Right ventricle myocardium inferior (tissue), 1 donor: ENCODE measurements around the gene NLN. TPM values are rescaled to one million over a fixed set of nuclear protein-coding genes. Genes with fewer than 3 reads are reported as not detected.
"Not testable (repeated sequence)": the region's sequence is repeated elsewhere in the genome, so short reads cannot be mapped to it uniquely, and the experiment has no call there.

Experiments
- ATAC-seq: fragments of 200-7000 bp; cut with Tn5 transposase; one replicate; pipeline ENCODE4 v1.9.1; 2020; ENCODE audit warnings: mild to moderate bottlenecking, moderate library complexity
- DNase-seq: peaks from one replicate; pipeline ENCODE4 v3.0.0; 2021; ENCODE audit errors: missing footprints
- intact Hi-C: fragments of 100-400 bp; cut with DNase I; formaldehyde crosslinking; loops from one replicate; pipeline ENCODE4 v1.11.0; 2022
- total RNA-seq: library from RNA; stranded (reverse); fragmentation: NEBNext Ultra II Directional; extraction: Animal tissue kit (Norgen Biotek cat#: 25700); gene quantifications from one replicate; pipeline ENCODE4 v1.2.1, GENCODE V29; 2021
- donor health status: DM: no; HTN: yes; CAD: no; lungs with severe emphysema.

The NLN gene
- total RNA-seq, 1 donor from 2014 or later = 16.5 TPM

- ATAC-seq = no peak
- intact Hi-C loops = no loop called here
- DNase-seq = no peak
These were observed 124.1 kb downstream of the NLN start for GRCh38 chr5:65846101-65846500.

GRCh38 chr5:65847019-65847418, 125.0 kb downstream of the NLN start:
- DNase-seq, intact Hi-C loops, ATAC-seq: not testable (repeated sequence)

GRCh38 chr5:65849918-65850317, 127.9 kb downstream of the NLN start:
- DNase-seq, intact Hi-C loops, ATAC-seq: not testable (repeated sequence)

GRCh38 chr5:65854925-65855324, 132.9 kb downstream of the NLN start:
- intact Hi-C loops = no loop called here
- no peak for ATAC-seq

GRCh38 chr5:65855766-65856315, 133.8 kb downstream of the NLN start:
- DNase-seq = no peak
- intact Hi-C loops = no loop called here
- no peak for ATAC-seq

More at GRCh38 chr5:65854925-65855324, 132.9 kb downstream of the NLN start:
- no peak for DNase-seq

- DNase-seq (no peak), ATAC-seq (no peak)
- intact Hi-C loops = no loop called here
These were observed 134.5 kb downstream of the NLN start for GRCh38 chr5:65856520-65856919.

GRCh38 chr5:65858316-65858715, 136.3 kb downstream of the NLN start:
- intact Hi-C loops = no loop called here
- DNase-seq = no peak
- ATAC-seq = no peak

GRCh38 chr5:65861830-65862241, 139.8 kb downstream of the NLN start:
- intact Hi-C loops = no loop called here
- no peak for DNase-seq
- no peak for ATAC-seq

- no peak for ATAC-seq
- intact Hi-C loops = no loop called here
- no peak for DNase-seq
These were observed 140.4 kb downstream of the NLN start for GRCh38 chr5:65862384-65862783.

GRCh38 chr5:65863747-65864146, 141.7 kb downstream of the NLN start:
- ATAC-seq (no peak), DNase-seq (no peak)
- intact Hi-C loops = no loop called here

- DNase-seq (no peak), ATAC-seq (no peak)
These were observed 145.0 kb downstream of the NLN start for GRCh38 chr5:65866837-65867521.

GRCh38 chr5:65867542-65868195, 145.7 kb downstream of the NLN start:
- intact Hi-C loops = no loop called here
- ATAC-seq = no peak
- DNase-seq = no peak

More at GRCh38 chr5:65866837-65867521, 145.0 kb downstream of the NLN start:
- intact Hi-C loops = no loop called here

- intact Hi-C loops = no loop called here
- DNase-seq (no peak), ATAC-seq (no peak)
These were observed 146.5 kb downstream of the NLN start for GRCh38 chr5:65868509-65868908.

- intact Hi-C loops = no loop called here
- DNase-seq (no peak), ATAC-seq (no peak)
These were observed 149.2 kb downstream of the NLN start for GRCh38 chr5:65871182-65871581.

GRCh38 chr5:65871776-65872175, 149.8 kb downstream of the NLN start:
- intact Hi-C loops, ATAC-seq, DNase-seq: not testable (repeated sequence)

GRCh38 chr5:65873181-65873750, 151.3 kb downstream of the NLN start:
- DNase-seq (no peak), ATAC-seq (no peak)
- intact Hi-C loops = no loop called here

GRCh38 chr5:65874241-65874640, 152.2 kb downstream of the NLN start:
- intact Hi-C loops = no loop called here

GRCh38 chr5:65876496-65876895, 154.5 kb downstream of the NLN start:
- ATAC-seq (no peak), DNase-seq (no peak)
- intact Hi-C loops = no loop called here

More at GRCh38 chr5:65874241-65874640, 152.2 kb downstream of the NLN start:
- ATAC-seq = no peak
- DNase-seq = no peak

- ATAC-seq = no peak
- no peak for DNase-seq
- intact Hi-C loops = no loop called here
These were observed 155.0 kb downstream of the NLN start for GRCh38 chr5:65876970-65877369.
